ENCODE data around the gene STK25. TPM values are rescaled to one million over a fixed set of nuclear protein-coding genes. Genes with fewer than 3 reads are reported as not detected.
"Not testable (repeated sequence)": the region's sequence is repeated elsewhere in the genome, so short reads cannot be mapped to it uniquely, and the experiment has no call there.

The STK25 gene
- total RNA-seq, 4 donors from 2014 or later, result 407 to 555 (median 524) TPM

GRCh38 chr2:241506793-241507429, 1.5 kb downstream of the STK25 start:
- peak in 1 of 2 donors; percentile 0 for ATAC-seq
- in situ Hi-C loops (cut with MboI; ENCODE audit: low sequenced_read_pairs in 4 of 4) (no loop called here), intact Hi-C loops (cut with DNase I; ENCODE audit: low total_unique reads) (loop anchor here (2.0 to 5.0 kb wide), 6 partner anchors 34 to 510 kb away; partner anchors contain the start of gene SNED1)
- no peaks in the 10 kb centered on the region for H3K27me3 ChIP-seq
- H3K4me3 ChIP-seq, result peak overlapping the region; percentile 72 to 85 (median 78)
- no peaks in the 10 kb centered on the region for H3K36me3 ChIP-seq
- TF ChIP-seq CTCF (IDR thresholded peaks at IDR 0.05 in 4 of 5, conservative IDR thresholded peaks at IDR 0.05 in 1 of 5) (no peak), POLR2A (IDR thresholded peaks at IDR 0.05) (peak in 1 of 2 donors; percentile 36)
- no peaks in the 10 kb centered on the region for H3K9me3 ChIP-seq
- peaks cover 59 to 69% of the 10 kb centered on the region in 2 donors for H3K4me1 ChIP-seq
- peak overlapping the region; percentile 93 to 98 (median 96) for H3K27ac ChIP-seq
- peak in 1 of 2 donors; percentile 43 for DNase-seq

GRCh38 chr2:241506317-241506716, 2.1 kb downstream of the STK25 start:
- H3K9me3 ChIP-seq; in situ Hi-C loops (cut with MboI; ENCODE audit: low sequenced_read_pairs in 4 of 4); H3K27me3 ChIP-seq; H3K36me3 ChIP-seq: not testable (repeated sequence)
- ATAC-seq (peak; percentile 5 to 18), DNase-seq (peak; percentile 54 to 77)
- H3K4me1 ChIP-seq, result peaks cover 65 to 75% of the 10 kb centered on the region in 2 donors
- peak overlapping the region; percentile 72 to 85 (median 78) for H3K4me3 ChIP-seq
- intact Hi-C loops (cut with DNase I; ENCODE audit: low total_unique reads), result loop anchor here (2.0 to 5.0 kb wide), 6 partner anchors 34 to 509 kb away; partner anchors contain the start of gene SNED1
- H3K27ac ChIP-seq, result peak overlapping the region; percentile 93 to 98 (median 96)

DNA sequence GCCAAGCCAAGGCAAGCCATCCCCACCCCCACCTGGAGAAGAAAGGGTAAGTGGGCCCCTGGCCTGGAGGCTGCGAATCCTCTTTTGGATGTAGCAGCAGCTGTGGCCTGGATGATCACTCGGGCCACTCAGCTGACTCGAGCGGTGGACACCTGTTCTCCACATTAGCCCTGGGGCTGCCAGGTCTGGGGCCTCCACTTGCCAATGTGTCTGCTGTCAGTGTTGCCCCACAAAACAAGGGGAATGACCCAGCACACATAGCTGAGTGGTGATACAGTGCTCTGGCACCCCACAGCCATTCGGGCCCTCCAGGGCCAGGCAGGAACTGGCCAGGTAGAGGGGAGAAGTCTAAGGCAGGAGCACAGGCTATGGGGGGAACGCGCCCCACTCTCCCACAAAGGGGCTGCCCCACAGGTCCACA, 2.6 kb downstream of the STK25 start:
- H3K27ac ChIP-seq, result peak overlapping the region; percentile 93 to 98 (median 96)
- H3K4me1 ChIP-seq, result peaks cover 71 to 80% of the 10 kb centered on the region in 2 donors
- intact Hi-C loops (cut with DNase I; ENCODE audit: low total_unique reads), result loop anchor here (2.0 to 5.0 kb wide), 8 partner anchors 35 to 508 kb away; partner anchors contain the start of genes FARP2 and SNED1

DNA sequence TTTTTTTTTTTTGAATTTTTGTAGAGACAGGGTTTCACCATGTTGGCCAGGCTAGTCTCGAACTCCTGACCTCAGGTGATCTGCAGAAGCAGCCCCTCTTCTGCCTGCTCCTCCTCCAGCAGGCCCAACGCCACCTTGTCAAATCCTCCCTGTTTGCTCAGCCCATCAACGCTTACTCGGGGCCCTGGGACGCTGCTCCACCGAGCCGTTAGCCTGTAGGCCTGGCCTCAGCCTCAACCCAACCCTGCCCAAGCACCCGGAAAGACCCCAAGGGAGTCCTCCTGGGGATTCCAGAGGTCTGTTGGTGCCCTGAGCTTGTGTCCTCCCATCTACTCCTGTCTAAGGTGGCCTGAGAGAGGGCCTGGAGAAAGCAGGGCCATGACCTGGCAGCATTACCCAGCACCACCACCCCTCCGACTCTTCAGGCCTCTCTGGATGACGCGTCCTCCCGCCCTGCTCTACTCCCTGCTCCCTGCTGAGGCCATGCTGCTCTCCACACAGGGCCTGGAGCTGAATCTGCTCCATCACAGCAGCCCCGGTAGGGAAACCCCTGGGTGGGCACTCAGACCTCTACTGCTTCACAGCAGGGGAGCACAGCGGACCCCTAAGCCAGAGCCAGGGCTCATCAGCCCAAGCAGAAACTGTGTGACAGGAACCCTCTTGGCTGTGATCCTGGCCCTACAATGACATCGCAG, 3.2 kb downstream of the STK25 start:
- Histone ChIP-seq H3K4me3 (peak overlapping the region; percentile 6 to 45 (median 18)), H3K27me3 (no peaks in the 10 kb centered on the region), H3K27ac (peak overlapping the region; percentile 93 to 98 (median 96)), H3K36me3 (peaks cover 0 to 11% of the 10 kb centered on the region in 2 donors), H3K4me1 (peaks cover 76 to 86% of the 10 kb centered on the region in 2 donors), H3K9me3 (no peaks in the 10 kb centered on the region)
- no peak for TF ChIP-seq CTCF (IDR thresholded peaks at IDR 0.05 in 4 of 5, conservative IDR thresholded peaks at IDR 0.05 in 1 of 5)
- no peak for TF ChIP-seq POLR2A (IDR thresholded peaks at IDR 0.05)
- intact Hi-C loops (cut with DNase I; ENCODE audit: low total_unique reads) (loop anchor here (2.0 to 5.0 kb wide), 7 partner anchors 107 to 508 kb away; partner anchors contain the start of genes FARP2 and SNED1), in situ Hi-C loops (cut with MboI; ENCODE audit: low sequenced_read_pairs in 4 of 4) (no loop called here)
- peak in 1 of 2 donors; percentile 4 for ATAC-seq
- DNase-seq, result peak in 1 of 2 donors; percentile 39

More for the DNA sequence above, 2.6 kb downstream of the STK25 start:
- peaks cover 0 to 8% of the 10 kb centered on the region in 2 donors for H3K36me3 ChIP-seq
- ATAC-seq, result peak; percentile 57
- no peaks in the 10 kb centered on the region for H3K9me3 ChIP-seq
- H3K27me3 ChIP-seq, result no peaks in the 10 kb centered on the region
- DNase-seq, result peak; percentile 91 to 98
- in situ Hi-C loops (cut with MboI; ENCODE audit: low sequenced_read_pairs in 4 of 4), result no loop called here
- peak overlapping the region in 3 of 4 donors; percentile 72 to 85 (median 80) for H3K4me3 ChIP-seq
- peak; percentile 77 for TF ChIP-seq POLR2A (IDR thresholded peaks at IDR 0.05)
- TF ChIP-seq CTCF (IDR thresholded peaks at IDR 0.05 in 4 of 5, conservative IDR thresholded peaks at IDR 0.05 in 1 of 5), result no peak
